WTC11 (cell line): Measurements from ENCODE around the gene TMEM31.

Experiments used
- ARID4B ChIP-seq: sonication (generic); formaldehyde crosslinking; IDR thresholded peaks from 2 replicates; pipeline ENCODE4 v1.8.0; 2023; ENCODE audit warnings: missing genetic modification reagents, mild to moderate bottlenecking, borderline replicate concordance
- CREB1 ChIP-seq: sonication (generic); formaldehyde crosslinking; IDR thresholded peaks from 2 replicates; pipeline ENCODE4 v1.8.0; 2023; ENCODE audit warnings: mild to moderate bottlenecking, missing genetic modification reagents
- CTCF ChIP-seq: fragments of 200-600 bp; IDR thresholded peaks from 2 replicates; pipeline ENCODE4 v1.8.0; 2022; ENCODE audit warnings: antibody characterized with exemption
- E2F4 ChIP-seq: sonication (generic); formaldehyde crosslinking; IDR thresholded peaks from 2 replicates; pipeline ENCODE4 v1.8.1; 2022; ENCODE audit warnings: low read depth, mild to moderate bottlenecking, moderate library complexity, missing genetic modification reagents, borderline replicate concordance
- E2F5 ChIP-seq: sonication (generic); formaldehyde crosslinking; IDR thresholded peaks from 2 replicates; pipeline ENCODE4 v1.8.1; 2022; ENCODE audit warnings: mild to moderate bottlenecking, moderate library complexity, missing genetic modification reagents
- HMGXB4 ChIP-seq: sonication (generic); formaldehyde crosslinking; IDR thresholded peaks from 2 replicates; pipeline ENCODE4 v1.8.1; 2023; ENCODE audit warnings: mild to moderate bottlenecking, moderate library complexity, missing genetic modification reagents
- NR1H2 ChIP-seq: sonication (generic); formaldehyde crosslinking; IDR thresholded peaks from 2 replicates; pipeline ENCODE4 v1.9.0; 2021; ENCODE audit warnings: mild to moderate bottlenecking, moderate library complexity, missing genetic modification reagents
- NR2C2 ChIP-seq: sonication (generic); formaldehyde crosslinking; IDR thresholded peaks from 2 replicates; pipeline ENCODE4 v1.8.0; 2022; ENCODE audit warnings: mild to moderate bottlenecking, missing genetic modification reagents
- NR3C1 ChIP-seq: sonication (generic); formaldehyde crosslinking; conservative IDR thresholded peaks from 2 replicates; pipeline ENCODE4 v1.8.1; 2023; ENCODE audit warnings: low read depth, mild to moderate bottlenecking, missing genetic modification reagents

GRCh38 chrX:103747163-103747562, 36.5 kb downstream of the TMEM31 start:
- TF ChIP-seq CTCF = no peak
- TF ChIP-seq HMGXB4 = no peak
- no peak for TF ChIP-seq E2F5 (CRISPR knock-in tag)
- no peak for TF ChIP-seq NR3C1 (CRISPR knock-in tag)
- no peak for TF ChIP-seq NR1H2
- TF ChIP-seq ARID4B (CRISPR knock-in tag) = no peak
- TF ChIP-seq E2F4 (CRISPR knock-in tag) = no peak
- no peak for TF ChIP-seq NR2C2 (CRISPR knock-in tag)
- no peak for TF ChIP-seq CREB1
